ENCODE results near the gene SLC9C2.
"Not testable (repeated sequence)": the region's sequence is repeated elsewhere in the genome, so short reads cannot be mapped to it uniquely, and the experiment has no call there.

Gene SLC9C2, protein sequence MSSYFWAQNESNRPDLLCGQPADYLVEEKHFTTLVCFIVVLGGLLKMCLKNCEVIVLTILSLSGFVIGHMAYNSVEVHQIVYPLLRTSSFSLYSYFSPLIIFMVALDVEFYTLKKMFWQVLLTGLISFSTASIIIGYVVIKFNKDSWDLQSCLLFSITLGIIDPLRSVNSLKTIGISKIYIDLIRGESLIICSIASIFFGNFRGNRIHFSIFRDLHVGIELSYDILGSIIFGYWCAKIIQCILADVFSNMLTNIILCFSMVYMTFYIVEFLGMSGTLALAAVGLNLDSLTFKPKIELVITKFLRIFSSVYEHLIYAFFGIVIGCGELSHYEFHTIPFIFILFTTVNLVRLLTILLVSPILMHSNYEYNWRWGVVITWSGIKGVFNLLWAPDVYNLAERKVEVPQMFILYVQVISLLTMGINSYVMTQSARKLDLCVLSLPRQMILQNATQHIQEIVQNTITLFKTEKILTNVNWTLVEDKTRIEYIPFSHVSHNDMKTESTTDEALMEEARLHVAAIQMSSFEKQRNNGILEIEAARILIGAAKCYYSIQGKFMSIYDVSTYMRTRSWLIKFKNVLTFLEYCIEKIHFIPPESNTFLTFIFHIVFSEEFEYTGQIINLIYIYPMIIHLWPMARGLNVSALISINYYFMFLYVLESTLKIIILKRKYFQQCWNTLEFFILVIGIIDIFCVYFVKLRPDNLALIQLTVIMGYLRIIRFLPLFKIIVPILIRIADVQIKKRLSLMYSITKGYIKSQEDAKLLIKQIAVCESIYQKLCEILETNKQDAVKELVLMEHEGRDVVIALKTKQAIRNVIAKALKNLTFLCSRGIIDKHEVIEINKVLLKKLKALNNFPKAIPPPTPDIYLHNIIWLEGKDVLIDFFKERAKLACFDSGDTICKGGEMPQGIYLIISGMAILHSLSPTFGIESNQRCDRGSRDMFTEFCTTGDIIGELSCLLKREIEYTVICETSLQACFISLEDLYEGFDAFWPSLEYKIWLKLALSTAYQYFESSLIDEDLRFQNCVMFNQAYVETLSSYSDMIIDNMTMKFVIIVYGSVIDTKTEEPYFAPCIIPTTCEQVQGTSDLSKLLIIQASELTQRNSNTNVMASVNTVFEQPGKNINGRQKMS

DNA sequence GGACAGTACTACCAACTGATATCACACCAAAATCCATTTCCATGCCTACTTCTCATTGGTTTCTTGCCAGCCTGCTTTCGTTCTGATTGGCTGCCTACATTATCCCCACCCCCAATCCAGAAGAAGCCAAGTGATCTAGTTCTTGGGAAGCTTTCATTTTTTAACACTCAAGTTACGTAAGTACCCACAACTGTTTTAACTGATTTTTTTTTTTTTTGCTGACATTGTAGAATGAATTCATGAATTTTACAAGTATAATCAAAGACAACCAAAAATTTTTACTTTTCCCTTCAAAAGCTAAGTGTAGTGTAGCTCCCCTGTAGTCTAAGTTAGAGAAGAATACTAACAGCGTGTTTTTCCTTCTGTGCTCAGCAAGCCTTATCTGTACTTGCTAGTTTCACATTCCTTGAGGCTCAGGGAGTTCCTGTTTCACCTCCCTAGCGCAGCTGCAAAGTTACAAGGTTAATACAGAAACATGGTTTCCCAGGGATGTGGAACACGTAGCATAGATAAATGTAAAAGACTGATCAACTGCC, at the start of gene SLC9C2:
TSS of gene SLC9C2 (minus strand) at position 17 of the 536 bp plus-strand sequence. CDS start 1,296 bp downstream, outside the sequence.
- no peak for DNase-seq

DNA sequence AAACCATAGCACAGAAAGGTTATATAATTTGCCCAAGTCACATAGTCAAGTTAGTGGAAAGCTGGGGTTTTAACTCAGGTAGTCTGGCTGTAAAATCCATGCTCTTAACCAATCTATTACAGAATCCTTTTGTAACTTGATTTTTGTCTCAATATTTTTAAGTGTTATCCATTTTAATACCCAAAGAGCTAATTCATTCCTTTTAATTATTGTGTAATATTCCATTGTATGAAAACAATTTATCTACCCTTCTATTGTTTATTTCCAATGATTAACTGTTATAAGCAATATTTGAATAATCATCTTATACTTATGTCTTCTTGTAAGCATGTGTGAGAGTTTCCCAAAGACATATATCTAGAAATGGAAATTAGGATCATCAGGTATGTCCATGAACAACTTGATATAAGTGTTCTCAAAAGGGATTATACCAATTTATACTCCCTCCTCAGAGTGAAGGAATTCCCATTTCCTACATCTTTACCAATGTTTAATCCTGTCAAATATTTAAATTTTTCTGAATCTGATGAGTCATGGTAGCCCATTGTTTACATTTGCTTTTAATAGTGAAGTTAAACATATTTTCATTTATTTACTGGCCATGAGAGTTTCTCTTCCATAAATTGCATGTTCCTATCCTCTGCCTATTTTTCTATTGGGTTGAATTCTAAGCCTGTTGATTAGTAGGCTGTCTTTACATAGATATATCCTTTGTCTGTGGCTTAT, 46.2 kb upstream of the SLC9C2 start:
- no peak for DNase-seq

DNA sequence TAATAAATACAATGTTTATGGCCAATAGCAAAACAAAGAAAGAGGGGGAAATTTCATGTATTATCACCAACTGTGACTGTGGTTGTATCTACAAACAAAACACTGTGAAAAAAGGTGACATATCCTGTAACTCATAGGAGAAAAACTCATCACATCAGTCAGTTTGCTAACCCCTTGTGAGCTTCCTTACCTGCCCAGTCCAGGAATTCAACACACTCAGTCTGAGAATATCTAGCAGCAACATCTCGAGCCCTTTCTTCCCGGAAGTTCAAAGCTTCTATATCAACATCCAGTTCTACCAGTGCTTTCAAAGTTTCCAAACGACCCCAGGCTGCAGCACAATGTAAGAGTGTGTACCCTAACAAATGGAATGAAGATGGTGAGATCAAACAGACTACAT, 43.8 kb upstream of the SLC9C2 start:
- no peak for DNase-seq

- DNase-seq: not testable (repeated sequence)
Observed at GRCh38 chr1:173642450-173643139, 39.7 kb upstream of the SLC9C2 start.

GRCh38 chr1:173639102-173639501, 36.2 kb upstream of the SLC9C2 start:
- no peak for DNase-seq

DNA sequence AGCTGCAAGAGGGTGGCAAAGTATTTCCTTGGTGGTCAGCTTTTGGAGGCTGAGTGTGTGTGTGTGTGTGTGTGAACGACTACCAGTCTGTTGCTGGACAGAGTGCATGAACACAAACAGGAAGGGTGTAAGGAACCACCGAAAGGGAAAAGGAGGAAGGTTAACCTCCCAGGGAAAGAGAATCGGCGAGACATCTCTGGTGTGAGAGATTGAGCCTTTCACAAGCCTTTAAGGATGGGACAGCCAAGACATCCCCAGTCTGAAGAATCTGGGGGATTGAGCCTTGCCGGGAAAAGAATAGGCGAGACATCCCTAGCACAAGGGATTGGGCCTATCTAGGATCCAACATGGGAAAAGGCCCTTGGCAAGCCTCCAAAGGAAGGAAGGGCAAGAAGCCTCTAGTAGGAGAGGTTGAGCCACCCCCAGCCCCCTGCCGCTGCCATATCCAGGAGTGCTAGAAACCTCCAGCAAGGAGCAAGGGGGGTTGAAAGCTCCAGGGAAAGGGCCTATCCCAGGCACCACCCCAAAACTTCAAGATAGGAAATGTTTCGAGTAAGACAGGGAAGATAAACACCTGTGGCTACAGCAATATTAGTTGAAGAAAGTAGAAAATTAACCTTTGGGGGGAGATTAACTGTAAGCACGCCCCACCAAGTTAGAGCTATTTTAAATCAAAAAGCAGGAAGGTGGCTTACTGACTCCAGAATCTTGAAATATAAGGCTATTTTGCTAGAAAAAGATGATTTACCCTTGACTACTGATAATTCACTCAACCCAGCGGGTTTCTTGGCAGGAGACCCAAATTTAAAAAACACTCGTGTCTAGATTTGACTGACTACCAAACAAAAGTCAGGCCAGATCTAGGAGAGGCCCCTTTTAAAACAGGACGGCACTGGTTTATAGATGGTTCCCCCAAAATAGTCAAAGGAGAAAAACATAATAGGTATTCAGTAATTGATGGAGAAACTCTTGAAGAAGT, 35.5 kb upstream of the SLC9C2 start:
- DNase-seq: no peak

- not testable (repeated sequence) for DNase-seq
Observed at GRCh38 chr1:173637236-173638042, 34.6 kb upstream of the SLC9C2 start.

GRCh38 chr1:173635116-173635515, 32.2 kb upstream of the SLC9C2 start, which contains the start of gene TEX50:
Gene TEX50, plus strand, starts transcription at chr1:173635338. Its CDS starts 184 bp downstream, at chr1:173635522.
- no peak for DNase-seq

DNA sequence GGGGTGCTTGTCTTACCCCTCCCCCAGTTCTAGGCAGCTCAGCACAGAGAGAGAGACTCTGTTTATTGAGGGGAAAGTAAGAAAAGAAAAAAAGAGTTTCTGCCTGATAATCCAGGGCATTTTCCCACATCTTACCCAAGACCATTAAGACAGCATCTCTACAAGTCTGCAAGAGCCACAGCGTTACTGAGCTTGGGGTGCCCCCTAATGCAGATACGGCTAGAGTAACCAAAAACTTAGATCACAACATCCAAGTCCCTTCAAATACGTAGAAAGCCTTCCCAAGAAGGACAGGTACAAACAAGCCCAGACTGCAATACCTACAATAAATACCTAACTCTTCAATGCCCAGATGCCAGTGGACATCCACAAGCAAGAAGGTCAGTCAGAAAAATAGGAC, 26.0 kb upstream of the SLC9C2 start:
- DNase-seq: no peak

DNA sequence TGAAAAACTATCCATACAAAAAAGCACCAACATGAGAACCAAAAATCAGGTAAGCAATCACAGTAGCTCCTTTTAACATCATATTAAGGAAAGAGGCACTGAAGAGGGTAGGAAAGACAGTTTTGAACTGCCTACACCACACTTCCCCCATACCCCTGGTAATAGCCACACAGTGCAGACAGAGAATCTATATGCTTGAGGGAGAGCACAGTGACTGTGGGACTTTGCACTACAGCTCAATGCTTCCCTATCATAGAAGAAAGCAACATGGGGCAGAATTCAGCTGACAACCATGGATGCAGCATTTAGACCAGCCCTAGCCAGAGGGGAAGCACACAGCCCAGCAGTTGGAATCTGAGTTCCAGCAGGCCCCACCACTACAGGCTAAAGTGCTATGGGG, 24.4 kb upstream of the SLC9C2 start:
- no peak for DNase-seq

DNA sequence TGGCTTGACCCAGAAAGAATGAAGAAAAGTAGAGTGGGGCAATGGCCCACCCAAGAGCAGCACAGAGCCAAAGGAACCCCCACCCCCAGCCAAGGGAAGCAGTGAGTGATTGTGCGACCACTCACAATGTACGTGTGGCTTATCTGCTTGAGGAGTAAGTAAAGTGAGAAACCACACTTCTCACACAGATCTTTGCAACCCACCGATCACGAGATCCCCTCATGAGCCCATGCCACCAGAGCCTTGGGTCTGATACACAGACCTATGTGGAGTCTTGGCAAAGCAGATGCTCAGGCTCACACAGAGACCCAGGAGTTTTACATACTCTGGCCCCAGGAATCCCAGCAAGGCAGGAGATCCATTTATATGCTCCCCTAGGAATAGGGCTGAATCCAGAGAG, 14.0 kb upstream of the SLC9C2 start:
- DNase-seq: no peak

GRCh38 chr1:173613086-173613485, 10.2 kb upstream of the SLC9C2 start:
- not testable (repeated sequence) for DNase-seq

DNA sequence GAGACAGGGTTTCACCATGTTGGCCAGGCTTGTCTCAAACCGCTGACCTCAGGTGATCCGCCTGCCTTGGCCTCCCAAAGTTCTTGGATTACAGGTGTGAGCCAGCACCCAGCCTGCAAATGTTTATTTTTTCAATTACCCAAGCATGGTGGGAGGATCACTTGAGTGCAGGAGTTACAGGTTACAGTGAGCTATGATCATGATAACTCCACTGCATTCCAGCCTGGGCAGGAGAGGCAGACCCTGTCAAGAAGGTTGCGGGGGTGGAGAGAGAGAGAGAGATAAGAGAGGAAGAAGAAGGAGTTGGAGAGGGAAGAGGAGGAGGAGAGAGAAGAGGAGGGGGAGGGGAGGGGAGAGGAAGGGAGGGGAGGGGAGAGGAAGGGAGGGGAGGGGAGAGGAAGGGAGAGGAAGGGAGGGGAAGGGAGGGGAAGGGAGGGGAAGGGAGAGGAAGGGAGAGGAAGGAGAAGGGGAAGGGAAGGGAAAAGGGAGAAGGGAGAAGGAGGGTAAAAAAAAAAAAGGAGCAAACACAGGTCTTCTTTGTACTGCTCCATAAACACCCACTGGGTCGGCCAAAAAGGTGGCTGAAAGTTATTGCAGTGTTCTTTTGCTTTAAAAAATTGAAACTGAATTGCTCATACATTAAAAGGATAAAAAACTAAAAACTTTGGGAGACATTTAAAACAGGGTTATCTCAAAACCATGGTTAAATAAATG, 5.8 kb upstream of the SLC9C2 start:
- no peak for DNase-seq

DNA sequence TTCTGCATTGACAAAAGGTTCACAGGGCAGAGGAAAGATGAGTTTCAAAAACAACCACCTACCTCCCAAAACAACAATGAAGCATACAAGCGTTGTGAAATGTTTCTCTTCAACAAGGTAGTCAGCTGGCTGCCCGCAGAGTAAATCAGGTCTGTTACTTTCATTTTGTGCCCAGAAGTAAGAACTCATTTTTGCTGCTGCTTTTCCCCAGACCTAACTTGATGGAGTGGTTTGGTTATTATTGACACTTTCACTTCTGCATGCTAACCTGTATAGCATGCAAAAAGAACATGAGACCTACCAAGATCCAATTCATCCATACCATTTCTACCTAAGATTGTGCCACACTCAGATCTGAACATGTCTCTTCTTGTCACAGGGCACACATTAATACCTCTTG, 1.3 kb downstream of the SLC9C2 start:
- no peak for DNase-seq

- no peak for DNase-seq
Observed at GRCh38 chr1:173596097-173596825, 6.6 kb downstream of the SLC9C2 start.

- DNase-seq: not testable (repeated sequence)
Observed at GRCh38 chr1:173591138-173591537, 11.7 kb downstream of the SLC9C2 start.

GRCh38 chr1:173590557-173590956, 12.3 kb downstream of the SLC9C2 start:
- no peak for DNase-seq

Data from NCI-H774 (cell line).